HG02970 (cell line): ENCODE measurements around the gene GRID1.

ENCODE experiments used
- ATAC-seq: cut with Tn5 transposase; IDR thresholded peaks from one replicate; pipeline ENCODE4 v1.9.1; 2021; ENCODE audit warnings: mild to moderate bottlenecking, moderate library complexity, moderate number of reproducible peaks; ENCODE audit not compliant: unreplicated experiment, low FRiP score

Gene GRID1

GRCh38 chr10:86295791-86296190 lies 70.8 kb downstream of the GRID1 start:
- no peak for ATAC-seq

- ATAC-seq, result no peak
Measured at GRCh38 chr10:86295351-86295750, 71.2 kb downstream of the GRID1 start.

GRCh38 chr10:86294346-86295265 lies 72.0 kb downstream of the GRID1 start:
- no peak for ATAC-seq

GRCh38 chr10:86293396-86293791 lies 73.2 kb downstream of the GRID1 start:
- ATAC-seq, result no peak

GRCh38 chr10:86292462-86293395 lies 73.9 kb downstream of the GRID1 start:
- ATAC-seq, result no peak

GRCh38 chr10:86291616-86292340 lies 74.8 kb downstream of the GRID1 start:
- ATAC-seq, result no peak

GRCh38 chr10:86290933-86291615 lies 75.5 kb downstream of the GRID1 start:
- no peak for ATAC-seq

- ATAC-seq, result no peak
Measured at GRCh38 chr10:86289577-86289868, 77.1 kb downstream of the GRID1 start.

GRCh38 chr10:86288695-86289576 lies 77.7 kb downstream of the GRID1 start:
- no peak for ATAC-seq

- no peak for ATAC-seq
Measured at GRCh38 chr10:86287966-86288579, 78.5 kb downstream of the GRID1 start.

- ATAC-seq, result no peak
Measured at GRCh38 chr10:86287110-86287793, 79.3 kb downstream of the GRID1 start.

GRCh38 chr10:86286236-86287109 lies 80.1 kb downstream of the GRID1 start:
- no peak for ATAC-seq

GRCh38 chr10:86285136-86285790 lies 81.3 kb downstream of the GRID1 start:
- no peak for ATAC-seq

GRCh38 chr10:86284355-86285105 lies 82.1 kb downstream of the GRID1 start:
- no peak for ATAC-seq

- no peak for ATAC-seq
Measured at GRCh38 chr10:86283466-86284287, 82.9 kb downstream of the GRID1 start.
